Measurements from ENCODE around the gene RTCA.
"Not testable (repeated sequence)": the region's sequence is repeated elsewhere in the genome, so short reads cannot be mapped to it uniquely, and the experiment has no call there.

RTCA gene

DNA sequence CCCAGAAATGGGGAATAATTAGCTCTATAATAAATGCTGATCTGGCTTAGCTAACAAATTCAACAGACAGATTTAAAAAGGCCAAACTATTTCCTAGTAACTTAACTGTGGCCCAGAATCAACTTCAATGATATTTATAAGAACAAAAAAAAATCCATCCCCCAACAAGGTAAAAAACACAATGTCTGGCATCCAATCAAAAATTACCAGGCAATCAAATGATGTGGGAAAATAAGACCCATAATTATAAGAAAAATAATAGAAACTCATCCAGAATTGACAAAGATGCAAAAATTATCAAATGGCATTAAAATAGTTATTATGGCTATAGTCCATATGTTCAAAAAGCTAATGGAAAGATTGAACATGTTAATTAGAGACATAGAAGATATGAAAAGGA is 43.8 kb downstream of the RTCA start:
- DNase-seq, result no peak

DNA sequence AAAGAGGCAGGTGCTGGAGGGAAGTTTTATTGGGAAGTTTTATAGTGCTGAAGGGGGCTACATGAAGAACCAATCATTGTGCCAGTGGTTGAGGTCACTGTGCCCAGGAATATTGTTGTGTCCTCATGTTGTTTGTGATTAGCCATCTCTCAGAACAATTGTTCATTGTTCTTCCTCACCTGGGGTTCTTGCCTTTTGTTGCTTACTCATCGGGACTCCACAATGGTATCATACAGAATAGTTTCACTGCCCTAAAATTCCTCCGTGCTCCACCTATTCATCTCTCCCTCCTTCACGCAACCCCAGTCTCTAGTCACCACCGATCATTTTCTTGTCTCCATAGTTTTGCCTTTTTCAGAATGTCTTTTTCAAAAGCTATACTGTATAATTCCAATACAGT is 47.4 kb downstream of the RTCA start:
- no peak for DNase-seq

DNA sequence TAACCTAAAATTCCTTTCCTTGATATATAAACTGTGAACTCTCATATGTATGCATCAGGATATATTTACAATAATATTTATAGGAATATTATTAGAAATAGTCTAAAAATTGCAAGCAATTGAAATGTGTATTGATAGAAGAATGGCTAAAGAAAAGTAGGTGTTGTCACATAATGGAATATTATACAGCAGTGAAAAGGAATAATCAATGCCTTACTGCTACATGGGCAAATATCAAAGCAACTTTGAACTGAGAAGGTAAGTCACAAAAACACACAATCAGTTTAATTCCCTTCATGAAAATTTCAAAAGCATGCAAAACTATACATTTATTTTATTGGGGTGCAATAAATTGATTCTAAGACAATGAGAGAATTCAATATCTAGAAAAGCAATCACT is 50.6 kb downstream of the RTCA start:
- DNase-seq, result no peak

DNA sequence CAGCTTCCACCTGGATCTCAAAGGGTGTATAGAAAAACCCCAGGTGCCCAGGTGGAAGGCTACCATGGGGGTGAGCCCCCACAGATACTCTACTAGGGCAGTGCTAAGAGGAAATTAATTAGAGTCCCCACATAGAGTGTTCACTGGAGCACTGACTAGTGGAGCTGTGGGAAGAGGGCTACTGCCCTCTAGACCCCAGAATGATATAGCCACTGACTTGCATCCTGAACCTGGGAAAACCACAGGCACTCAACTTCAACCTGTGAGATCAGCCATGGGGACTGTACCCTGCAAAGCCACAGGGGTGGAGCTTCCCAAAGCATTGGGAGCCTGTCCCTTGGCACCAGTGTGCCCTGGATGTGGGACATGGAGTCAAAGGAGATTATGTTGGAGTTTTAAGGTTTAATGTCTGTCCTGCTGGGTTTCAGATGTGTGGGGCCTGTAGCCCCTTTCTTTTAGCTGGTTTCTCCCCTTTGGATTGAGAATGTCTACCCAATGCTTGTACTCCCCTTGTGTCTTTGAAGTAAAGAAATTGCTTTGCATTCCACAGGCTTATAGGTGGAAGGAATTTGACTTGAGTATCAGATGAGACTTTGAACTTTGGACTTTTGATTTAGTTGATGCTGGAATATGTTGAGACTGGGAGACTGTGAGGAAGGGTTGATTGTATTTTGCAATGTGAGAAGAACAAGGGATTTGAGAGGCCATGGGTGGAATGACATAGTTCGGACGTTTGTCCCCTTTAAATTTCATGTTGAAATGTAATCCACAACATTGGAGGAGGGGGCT is 54.5 kb downstream of the RTCA start:
- DNase-seq, result no peak

DNA sequence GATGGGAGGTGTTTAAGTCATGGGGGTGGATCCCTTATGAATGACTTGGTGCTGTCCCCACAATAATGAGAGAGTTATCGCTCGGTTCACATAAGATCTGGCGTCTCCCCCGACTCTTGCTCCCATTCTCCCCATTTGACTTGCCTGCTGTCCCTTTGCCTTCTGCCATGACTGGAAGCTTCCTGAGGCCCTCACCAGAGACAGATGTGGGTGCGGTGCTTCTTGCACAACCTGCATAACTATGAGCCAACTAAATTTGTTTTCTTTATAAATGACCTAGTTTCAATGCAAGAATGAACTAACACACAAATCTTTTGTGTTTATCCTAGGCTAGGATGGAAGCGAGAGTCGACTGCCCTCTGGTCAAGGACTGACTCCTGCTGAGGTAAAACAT is 55.1 kb downstream of the RTCA start:
- DNase-seq, result no peak

DNA sequence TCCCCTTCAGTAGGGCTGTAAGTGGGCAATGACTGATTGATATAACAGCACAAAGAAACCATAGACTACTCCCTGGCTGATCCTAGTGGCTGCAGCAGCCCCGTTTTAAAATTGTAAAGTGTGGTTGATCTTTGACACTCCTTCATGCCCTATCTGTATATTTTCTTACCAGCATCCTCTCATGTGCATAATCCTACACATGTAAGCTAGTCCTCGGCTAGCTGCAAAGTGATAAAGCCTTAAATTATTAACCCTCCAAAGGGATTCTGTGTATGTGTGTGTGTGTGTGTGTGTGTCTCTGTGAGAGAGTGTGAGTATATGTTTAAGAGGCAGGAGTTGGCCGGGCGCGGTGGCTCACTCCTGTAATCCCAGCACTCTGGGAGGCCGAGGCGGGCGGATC is 55.5 kb downstream of the RTCA start:
- DNase-seq, result no peak

DNA sequence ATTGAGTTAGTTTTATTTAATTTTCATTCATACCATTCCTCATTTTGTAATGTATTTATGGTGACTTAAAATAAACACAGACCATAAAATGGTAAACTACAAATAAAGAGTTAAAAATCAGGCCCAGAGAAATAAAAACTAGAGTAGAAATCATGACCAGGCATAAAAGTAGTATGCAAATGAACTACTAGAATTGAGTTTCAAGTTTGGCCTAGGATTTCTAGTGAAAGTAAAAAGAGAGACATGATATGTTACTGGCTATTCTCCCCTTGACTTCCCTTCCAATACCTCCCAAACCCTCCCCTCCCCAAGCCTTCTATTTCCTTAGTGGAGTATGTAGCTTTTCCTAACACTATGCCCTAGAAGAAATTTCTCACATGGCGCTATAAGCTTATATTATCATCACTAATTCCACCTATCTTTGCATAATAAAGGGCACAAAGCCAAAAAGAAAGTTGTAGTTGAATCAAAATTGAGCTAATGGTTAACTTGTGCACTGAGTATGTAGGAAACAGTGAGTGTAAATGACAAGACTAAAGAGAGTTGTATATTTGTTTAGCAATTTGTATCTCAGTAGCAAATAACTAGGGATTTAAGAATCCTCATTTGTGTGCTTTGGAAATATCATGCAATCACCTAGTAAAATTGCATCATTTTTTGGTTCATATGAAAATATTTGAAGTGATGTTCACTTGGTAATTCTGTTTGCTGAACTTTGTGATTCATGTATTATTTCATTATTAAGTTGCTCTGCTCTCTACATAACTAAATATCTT is 56.6 kb downstream of the RTCA start:
- no peak for DNase-seq

DNA sequence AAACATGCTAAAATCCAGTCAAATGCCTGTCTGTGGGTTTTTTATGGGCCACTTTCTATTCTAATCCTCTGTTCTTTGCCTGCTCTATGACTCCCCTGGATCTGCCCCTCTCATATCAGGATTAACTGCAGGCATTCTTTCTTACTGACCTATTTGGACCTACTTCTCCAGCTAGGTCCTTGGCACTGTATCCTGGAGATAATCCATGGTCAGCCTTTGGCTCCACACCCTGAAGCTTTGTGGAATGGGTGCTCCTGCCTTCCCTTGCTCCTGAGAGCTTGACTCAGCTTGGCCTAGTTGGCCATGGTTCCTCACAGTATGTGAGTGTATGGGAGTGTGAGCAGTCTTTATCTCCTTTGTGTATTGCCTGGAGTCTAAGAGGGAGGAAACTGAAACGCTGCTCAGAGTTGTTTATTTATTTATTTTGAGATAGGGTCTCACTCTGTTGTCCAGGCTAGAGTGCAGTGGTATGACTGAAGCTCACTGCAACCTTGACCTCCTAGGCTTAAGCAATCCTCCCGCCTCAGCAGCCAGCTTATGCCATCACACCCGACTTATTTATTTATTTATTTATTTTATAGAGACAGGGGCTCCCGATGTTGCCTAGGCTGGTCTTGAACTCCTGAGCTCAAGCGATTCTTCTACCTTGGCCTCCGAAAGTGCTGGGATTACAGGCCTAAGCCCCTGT is 57.5 kb downstream of the RTCA start:
- DNase-seq, result no peak

DNA sequence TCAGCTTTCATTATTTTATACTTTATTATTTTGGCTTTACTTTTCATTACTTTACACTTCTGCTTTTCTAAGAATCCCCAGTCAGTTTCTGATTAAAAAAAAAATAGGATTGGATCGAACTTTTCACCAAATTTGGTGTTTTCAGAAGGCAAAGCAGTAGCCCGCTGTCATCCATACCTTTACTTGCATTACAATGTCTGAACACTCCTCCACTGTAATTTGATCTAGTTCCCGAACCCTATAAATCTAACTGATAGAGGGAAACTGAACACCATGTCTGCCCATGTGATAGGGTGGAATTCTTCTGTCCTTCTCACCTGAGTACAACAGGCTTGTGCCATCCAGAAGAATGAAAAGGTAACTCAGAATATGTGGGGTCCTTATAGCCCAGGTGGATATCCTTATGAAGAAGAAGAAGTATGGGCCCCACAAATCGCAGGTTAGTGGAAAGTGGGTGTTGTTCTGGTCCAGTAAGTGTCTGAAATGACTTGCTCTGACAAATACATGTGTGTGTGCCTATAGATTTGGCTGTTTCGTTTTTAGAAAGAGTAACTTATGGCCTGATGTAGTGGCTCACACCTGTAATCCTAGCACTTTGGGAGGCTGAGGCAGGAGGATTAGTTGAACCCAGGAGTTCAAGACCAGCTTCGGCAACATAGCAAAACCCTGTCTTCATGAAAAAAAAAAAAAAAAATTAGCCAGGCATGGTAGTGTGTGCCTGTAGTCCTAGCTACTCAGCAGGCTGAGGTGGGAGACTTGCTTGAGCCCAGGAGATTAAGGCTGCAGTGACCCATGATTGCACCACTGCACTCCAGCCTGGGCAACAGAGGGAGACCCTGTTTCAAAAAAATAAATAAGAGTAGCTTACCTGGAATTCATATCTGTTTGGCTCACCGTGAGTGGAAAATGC is 59.7 kb downstream of the RTCA start:
- DNase-seq, result no peak

DNA sequence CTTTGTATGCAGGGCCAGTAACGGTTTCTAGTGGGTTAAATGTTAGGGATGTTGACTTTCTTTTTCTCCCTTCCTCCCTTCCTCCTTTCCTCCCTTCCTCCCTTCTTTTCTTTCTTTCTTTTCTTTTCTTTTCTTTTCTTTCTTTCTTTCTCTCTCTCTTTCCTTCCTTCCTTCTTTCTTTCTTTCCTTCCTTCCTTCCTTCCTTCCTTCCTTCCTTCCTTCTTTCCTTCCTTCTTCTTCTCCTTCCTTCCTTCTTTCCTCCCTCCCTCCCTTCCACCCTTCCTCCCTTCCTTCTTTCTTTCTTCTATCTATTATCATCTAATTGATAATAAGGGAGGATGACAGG is 60.3 kb downstream of the RTCA start:
- DNase-seq, result not testable (repeated sequence)

DNA sequence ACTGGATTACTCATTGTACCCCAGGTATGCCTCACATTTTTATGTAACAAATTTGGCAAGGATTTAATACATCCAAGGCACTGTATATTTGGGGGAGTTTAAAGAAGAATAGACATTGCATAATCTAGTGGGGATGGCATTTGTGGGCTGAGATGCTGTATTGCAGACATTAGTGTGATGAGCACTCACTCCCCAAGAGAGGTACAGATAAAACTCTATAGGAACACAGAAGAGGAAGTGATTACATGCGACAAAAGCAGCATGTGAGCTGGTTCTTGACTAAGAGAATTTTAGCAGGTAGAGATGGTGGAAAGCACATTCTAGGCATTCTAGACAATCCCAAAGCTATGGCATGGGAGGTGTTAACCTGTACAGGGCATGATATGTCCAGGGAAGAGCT is 62.1 kb downstream of the RTCA start:
- no peak for DNase-seq

DNA sequence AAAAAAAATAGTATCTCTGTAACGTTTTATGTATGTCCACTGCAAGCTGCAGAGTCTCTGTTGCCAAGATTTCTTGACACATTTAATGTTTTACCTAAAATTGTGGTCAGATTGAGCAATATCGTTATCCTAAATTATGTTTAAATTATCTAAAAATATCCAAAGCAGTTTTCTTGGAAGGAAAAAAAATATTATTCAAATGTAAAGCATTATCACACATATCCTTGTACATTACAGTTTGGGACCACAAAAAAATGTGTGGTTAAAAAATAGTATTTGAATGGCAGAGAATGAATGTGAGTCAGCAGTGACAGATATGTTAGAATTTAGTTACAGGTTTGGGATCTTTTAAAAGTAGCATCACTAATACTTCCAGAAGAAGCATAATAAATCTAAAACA is 65.1 kb downstream of the RTCA start:
- not testable (repeated sequence) for DNase-seq

DNA sequence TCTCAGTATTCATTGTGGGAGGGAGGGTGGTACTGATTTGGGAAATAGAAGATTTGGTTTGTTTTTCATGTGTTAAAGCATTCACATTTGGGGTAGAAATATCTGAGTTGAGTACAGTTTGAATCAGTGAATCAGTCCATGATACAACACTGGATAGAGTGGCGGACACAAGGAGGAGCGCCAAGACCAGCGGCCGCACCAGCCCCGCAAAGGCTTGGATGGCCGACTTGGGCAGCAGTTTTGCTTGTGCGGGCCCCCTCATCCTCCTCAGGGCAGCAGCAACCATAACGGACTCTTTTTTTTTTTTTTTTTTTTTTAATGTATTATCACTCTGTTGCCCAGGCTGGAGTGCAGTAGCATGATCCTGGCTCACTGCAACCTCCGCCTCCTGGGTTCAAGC is 66.3 kb downstream of the RTCA start:
- no peak for DNase-seq

DNA sequence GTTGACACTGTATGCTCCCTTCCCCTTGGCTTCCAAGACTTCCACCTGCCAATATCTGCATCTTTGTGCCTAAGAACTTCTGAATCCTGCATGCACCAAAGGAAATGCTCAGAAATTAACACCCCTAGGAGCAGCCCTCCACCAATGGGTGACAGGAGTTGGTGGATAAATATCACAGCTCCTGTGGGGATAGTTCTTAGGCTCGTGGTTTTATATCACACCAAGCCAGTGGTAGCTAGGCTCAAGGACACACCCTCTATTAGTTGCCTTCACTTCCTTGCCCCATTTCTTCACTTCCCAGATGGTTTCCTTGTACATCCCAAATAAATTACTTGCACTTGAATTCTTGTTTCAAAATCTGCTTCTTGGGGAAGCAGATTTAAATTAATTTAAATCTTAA is 69.4 kb downstream of the RTCA start:
- no peak for DNase-seq

DNA sequence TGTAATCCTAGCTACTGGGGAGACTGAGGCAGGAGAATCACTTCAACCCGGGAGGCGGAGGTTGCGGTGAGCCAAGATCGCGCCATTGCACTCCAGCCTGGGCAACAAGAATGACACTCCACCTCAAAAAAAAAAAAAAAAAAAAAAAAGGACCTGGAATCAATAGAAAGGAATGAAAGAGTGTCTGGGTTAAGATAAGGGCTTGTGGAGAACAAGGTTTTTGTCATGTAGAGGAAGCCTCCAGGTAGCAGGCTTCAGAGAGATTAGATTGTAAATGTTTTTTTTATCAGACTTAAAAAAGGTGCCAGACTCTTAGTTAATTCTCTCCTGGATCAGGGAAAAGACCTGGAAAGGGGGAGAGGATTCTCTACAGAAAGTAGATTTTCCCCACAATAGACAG is 71.9 kb downstream of the RTCA start:
- DNase-seq, result not testable (repeated sequence)

DNA sequence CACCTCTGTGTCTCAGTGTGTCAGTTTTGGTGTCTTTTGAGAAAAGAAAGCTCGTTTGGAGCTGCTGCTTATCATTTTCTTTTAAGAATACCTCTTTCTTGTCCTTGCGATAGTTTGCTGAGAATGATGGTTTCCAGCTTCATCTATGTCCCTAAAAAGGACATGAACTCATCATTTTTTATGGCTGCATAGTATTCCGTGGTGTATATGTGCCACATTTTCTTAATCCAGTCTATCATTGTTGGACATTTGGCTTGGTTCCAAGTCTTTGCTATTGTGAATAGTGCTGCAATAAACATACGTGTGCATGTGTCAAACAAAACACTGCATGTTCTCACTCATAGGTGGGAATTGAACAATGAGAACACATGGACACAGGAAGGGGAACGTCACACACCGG is 73.7 kb downstream of the RTCA start:
- DNase-seq, result not testable (repeated sequence)

DNA sequence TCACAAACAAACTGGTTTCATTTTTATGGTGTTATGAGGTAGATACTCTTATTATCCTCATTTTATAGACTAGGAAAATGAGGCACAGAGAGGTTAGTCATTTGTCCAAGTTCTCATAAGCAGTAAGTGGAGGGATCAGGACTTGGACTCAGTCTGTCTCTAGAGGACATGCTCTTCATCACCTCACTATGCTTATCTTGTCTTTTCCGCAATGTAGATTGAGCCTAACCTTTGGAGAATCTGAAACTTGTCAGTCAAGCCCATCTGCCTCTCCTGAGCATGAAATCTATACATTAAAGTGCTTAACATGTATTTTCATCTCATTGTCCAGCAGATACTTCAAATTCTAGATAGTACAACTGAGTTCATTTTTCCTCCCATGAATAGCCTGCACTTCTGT is 74.5 kb downstream of the RTCA start:
- DNase-seq, result no peak

DNA sequence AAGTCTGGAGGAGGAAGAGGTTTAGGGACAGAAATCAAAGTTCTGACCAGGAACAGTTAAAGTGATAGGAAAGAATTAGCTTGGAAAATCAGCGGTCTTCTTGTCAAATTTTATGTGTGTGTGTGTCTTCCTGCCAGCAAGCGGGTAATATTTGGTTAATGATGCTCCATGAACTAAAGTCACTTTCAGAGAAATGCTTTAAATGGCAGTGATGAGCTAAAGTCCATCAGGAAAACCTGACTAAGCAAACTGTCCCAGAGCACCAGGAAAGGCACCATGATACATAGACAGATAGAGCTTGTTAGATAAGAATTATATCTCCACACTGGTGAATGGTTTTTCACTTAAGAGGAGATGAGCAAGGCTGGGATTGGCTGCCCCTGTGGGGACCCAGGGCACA is 76.3 kb downstream of the RTCA start:
- no peak for DNase-seq
